CD4-positive, alpha-beta T cell (primary cell): ENCODE data around the gene FGD5. TPM values are rescaled to one million over a fixed set of nuclear protein-coding genes. Genes with fewer than 3 reads are reported as not detected.

Experiments used
- ATAC-seq: fragments of 200-7000 bp; cut with Tn5 transposase; one replicate; pipeline ENCODE4 v1.10.0; 2022; ENCODE audit warnings: mild to moderate bottlenecking; ENCODE audit not compliant: poor library complexity
- CTCF ChIA-PET: fragments of 350-600 bp; sonication (Branson Sonifier 250); formaldehyde crosslinking; loops from one replicate; lab custom pipeline; 2021; ENCODE audit warnings: antibody characterized with exemption, inconsistent platforms; lab: Charles Lee
- POLR2A ChIA-PET: fragments of 350-600 bp; sonication (Branson Sonifier 250); formaldehyde crosslinking; loops from one replicate; lab custom pipeline; 2021; ENCODE audit warnings: antibody characterized with exemption, inconsistent platforms; lab: Charles Lee
- DNase-seq, 14 experiments: peaks; one replicate each; pipeline ENCODE4 v3.0.0-alpha.2; 2013 to 2020; ENCODE audit warnings: mixed read lengths in 2 of 14
- H3K27ac ChIP-seq, 2 donors: one replicate each; pipeline versions ENCODE4 v1.5.1 to v1.7.0; 2013; ENCODE audit warnings: low read length in 2 of 2, low read depth in 1 of 2, mild to moderate bottlenecking in 1 of 2
- H3K27me3 ChIP-seq, 2 experiments: 1 replicate in 1 of 2; 2 replicates in 1 of 2; pipeline versions ENCODE4 v1.6.1 to v1.7.0; 2013; ENCODE audit warnings: low read length in 2 of 2, control low read depth in 1 of 2, mild to moderate bottlenecking in 1 of 2, moderate library complexity in 1 of 2; ENCODE audit not compliant: insufficient read depth in 2 of 2, control insufficient read depth in 1 of 2
- H3K36me3 ChIP-seq: one replicate; pipeline ENCODE4 v1.6.1; 2013; ENCODE audit warnings: low read length, control low read depth; ENCODE audit not compliant: insufficient read depth
- H3K4me1 ChIP-seq: one replicate; pipeline ENCODE4 v1.6.1; 2013; ENCODE audit warnings: low read length, control low read depth; ENCODE audit not compliant: insufficient read depth
- H3K4me3 ChIP-seq: one replicate; pipeline ENCODE4 v1.5.1; 2013; ENCODE audit warnings: mild to moderate bottlenecking, low read length, moderate library complexity
- H3K9me3 ChIP-seq, 2 experiments: 1 replicate in 1 of 2; 2 replicates in 1 of 2; pipeline versions ENCODE4 v1.6.1 to v1.7.0; 2013; ENCODE audit warnings: low read length in 2 of 2, mild to moderate bottlenecking in 2 of 2, control low read depth in 1 of 2, moderate library complexity in 1 of 2; ENCODE audit not compliant: control insufficient read depth in 1 of 2, insufficient read depth in 1 of 2
- H3K27ac Mint-ChIP-seq: one replicate; pipeline ENCODE4 v1.8.0; 2020; ENCODE audit warnings: mixed read lengths
- H3K27me3 Mint-ChIP-seq: one replicate; pipeline ENCODE4 v1.8.0; 2021; ENCODE audit warnings: mixed read lengths
- H3K36me3 Mint-ChIP-seq: one replicate; pipeline ENCODE4 v1.8.0; 2021; ENCODE audit warnings: low read depth, mixed read lengths
- H3K4me1 Mint-ChIP-seq: one replicate; pipeline ENCODE4 v1.8.0; 2021; ENCODE audit warnings: low read depth, mixed read lengths
- H3K4me3 Mint-ChIP-seq: one replicate; pipeline ENCODE4 v1.8.0; 2020; ENCODE audit warnings: mild to moderate bottlenecking, mixed read lengths
- H3K9me3 Mint-ChIP-seq: one replicate; pipeline ENCODE4 v1.8.0; 2020; ENCODE audit warnings: mixed read lengths
- intact Hi-C, 2 experiments: fragments of 100-400 bp; cut with DNase I in 1 of 2; cut with micrococcal nuclease in 1 of 2; formaldehyde crosslinking; loops; one replicate each; pipeline versions ENCODE4 v1.15.1 to v1.9.0; 2023 to 2025; cut with DNase I, micrococcal nuclease
- total RNA-seq, 174 experiments: library from RNA in 2 of 174; stranded (reverse) in 2 of 174; gene quantifications; one replicate each; pipeline ENCODE4 v1.2.3 and lab custom pipeline; 2021 to 2026
- TF ChIP-seq, protein P1 (sequence below): fragments of 200-600 bp; IDR thresholded peaks from one replicate; pipeline ENCODE4 v1.8.0; 2022; ENCODE audit warnings: antibody characterized with exemption, mild to moderate bottlenecking

The FGD5 gene
- total RNA-seq, 2 experiments from 2014 or later: not detected

DNA sequence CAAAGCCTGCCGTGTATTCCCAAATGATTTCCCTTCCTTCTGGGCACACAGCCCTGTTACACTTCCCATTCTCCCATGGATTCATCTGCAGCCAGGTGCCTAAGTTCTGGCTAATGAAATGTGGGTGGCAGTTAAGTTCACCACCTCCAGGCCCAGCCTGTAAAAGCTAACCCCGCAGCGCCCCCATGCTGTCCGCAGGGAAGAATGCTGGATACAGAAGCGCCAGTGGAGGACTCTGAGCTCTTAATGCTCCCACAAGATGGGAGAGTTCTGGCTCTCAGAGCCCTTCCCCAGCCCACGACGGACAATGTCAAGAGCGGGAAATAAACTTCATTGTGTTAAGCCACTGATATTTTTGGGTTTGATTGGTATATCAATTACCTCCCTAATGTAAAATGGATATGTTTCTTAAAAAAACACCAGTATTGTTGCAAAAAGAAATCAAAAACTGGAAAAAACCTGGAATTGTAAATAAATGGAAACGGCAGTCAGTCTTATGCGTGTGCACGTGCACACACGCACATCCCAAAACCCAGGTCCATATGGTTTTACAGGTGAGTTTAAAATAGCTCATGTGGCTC, 37.7 kb upstream of the FGD5 start:
- H3K27me3 ChIP-seq: peaks cover 0 to 3% of the 10 kb centered on the region in 2 experiments
- Mint-ChIP-seq H3K4me3 (no peak overlapping the region), H3K9me3 (no peaks in the 10 kb centered on the region), H3K4me1 (no peaks in the 10 kb centered on the region), H3K27me3 (peaks cover 9% of the 10 kb centered on the region), H3K36me3 (no peaks in the 10 kb centered on the region), H3K27ac (no peak overlapping the region)
- no peak overlapping the region for H3K4me3 ChIP-seq
- ChIA-PET CTCF (no interaction called here), POLR2A (no interaction called here)
- no peaks in the 10 kb centered on the region for H3K36me3 ChIP-seq
- no peaks in the 10 kb centered on the region for H3K4me1 ChIP-seq
- ATAC-seq (no peak), DNase-seq (peak in 3 of 14 experiments; percentile 11 to 35 (median 30))
- H3K27ac ChIP-seq: no peak overlapping the region
- TF ChIP-seq, protein P1, sequence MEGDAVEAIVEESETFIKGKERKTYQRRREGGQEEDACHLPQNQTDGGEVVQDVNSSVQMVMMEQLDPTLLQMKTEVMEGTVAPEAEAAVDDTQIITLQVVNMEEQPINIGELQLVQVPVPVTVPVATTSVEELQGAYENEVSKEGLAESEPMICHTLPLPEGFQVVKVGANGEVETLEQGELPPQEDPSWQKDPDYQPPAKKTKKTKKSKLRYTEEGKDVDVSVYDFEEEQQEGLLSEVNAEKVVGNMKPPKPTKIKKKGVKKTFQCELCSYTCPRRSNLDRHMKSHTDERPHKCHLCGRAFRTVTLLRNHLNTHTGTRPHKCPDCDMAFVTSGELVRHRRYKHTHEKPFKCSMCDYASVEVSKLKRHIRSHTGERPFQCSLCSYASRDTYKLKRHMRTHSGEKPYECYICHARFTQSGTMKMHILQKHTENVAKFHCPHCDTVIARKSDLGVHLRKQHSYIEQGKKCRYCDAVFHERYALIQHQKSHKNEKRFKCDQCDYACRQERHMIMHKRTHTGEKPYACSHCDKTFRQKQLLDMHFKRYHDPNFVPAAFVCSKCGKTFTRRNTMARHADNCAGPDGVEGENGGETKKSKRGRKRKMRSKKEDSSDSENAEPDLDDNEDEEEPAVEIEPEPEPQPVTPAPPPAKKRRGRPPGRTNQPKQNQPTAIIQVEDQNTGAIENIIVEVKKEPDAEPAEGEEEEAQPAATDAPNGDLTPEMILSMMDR: no peak
- intact Hi-C loops: no loop called here
- H3K9me3 ChIP-seq: peaks cover 0 to 8% of the 10 kb centered on the region in 2 experiments

DNA sequence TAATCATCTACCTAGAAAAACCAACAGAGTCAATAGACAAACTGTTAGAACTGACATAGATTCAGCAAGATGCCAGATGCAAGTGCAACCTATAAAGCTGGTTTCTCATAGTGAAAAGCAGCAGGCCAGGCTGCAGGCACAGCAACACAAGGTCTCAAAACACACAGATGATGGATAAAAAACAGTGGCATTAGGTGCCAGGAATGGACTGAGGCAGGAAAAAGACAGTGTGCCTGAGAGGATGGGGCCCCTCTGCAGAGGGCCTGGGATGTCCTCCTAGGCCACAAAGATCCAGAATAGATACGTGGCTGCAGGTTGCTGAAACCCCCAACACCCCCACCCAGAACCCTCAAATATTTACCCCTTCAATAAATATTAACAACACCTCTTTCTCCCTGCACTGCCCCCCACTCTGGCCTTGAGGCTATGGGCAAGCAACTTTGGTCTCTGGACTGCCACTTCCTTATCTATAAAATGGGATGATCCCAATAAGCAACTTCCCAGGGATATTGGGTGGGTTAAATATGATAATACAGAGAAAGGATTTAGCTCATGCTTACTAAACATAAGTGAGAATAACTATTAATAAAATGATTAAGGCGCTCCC, 35.2 kb upstream of the FGD5 start:
- H3K27me3 ChIP-seq: no peaks in the 10 kb centered on the region
- H3K27ac ChIP-seq: no peak overlapping the region
- POLR2A ChIA-PET: no interaction called here
- no peak overlapping the region for H3K27ac Mint-ChIP-seq
- no peak for ATAC-seq
- H3K27me3 Mint-ChIP-seq: peaks cover 17% of the 10 kb centered on the region
- no peaks in the 10 kb centered on the region for H3K36me3 ChIP-seq
- H3K4me3 ChIP-seq: no peak overlapping the region
- peaks cover 0 to 2% of the 10 kb centered on the region in 2 experiments for H3K9me3 ChIP-seq
- H3K4me3 Mint-ChIP-seq: no peak overlapping the region
- no peaks in the 10 kb centered on the region for H3K4me1 ChIP-seq
- H3K4me1 Mint-ChIP-seq: no peaks in the 10 kb centered on the region
- intact Hi-C loops: no loop called here
- no peaks in the 10 kb centered on the region for H3K9me3 Mint-ChIP-seq
- CTCF ChIA-PET: no interaction called here
- TF ChIP-seq, protein P1: no peak
- DNase-seq: no peak
- H3K36me3 Mint-ChIP-seq: no peaks in the 10 kb centered on the region

DNA sequence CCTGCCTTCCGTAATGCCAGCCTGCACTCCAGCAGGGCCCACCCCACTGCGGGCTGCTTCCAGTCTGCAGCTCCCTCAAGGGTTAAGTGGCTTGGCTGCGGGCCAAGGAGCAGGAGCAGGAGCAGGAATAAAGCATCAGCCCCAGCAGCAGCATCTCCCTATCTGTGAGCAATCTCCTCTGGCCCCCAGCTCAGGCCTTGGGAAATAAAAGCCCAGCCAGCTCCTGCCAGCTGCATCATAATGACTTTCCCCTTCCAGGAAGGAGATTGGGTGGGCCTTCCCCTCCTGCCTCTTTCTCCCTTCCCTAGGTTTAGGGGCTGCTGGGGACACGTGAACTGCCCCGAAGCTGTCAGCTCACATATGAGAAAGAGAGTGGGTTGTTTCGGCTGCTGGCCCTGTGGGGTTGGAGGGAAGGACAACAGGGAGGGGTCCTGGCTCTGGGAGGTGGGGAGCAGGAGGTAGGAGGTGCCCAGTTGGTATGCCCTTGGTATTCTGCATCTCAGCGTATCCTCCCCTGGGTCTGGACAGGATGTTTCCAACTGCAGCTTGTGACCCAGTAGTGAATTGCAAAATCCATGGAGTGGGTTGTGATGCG, 34.6 kb upstream of the FGD5 start:
- H3K4me3 ChIP-seq: no peak overlapping the region
- H3K27ac ChIP-seq: no peak overlapping the region
- POLR2A ChIA-PET: no interaction called here
- H3K36me3 ChIP-seq: no peaks in the 10 kb centered on the region
- intact Hi-C loops: no loop called here
- Mint-ChIP-seq H3K36me3 (no peaks in the 10 kb centered on the region), H3K4me3 (no peak overlapping the region), H3K4me1 (no peaks in the 10 kb centered on the region), H3K9me3 (no peaks in the 10 kb centered on the region), H3K27ac (no peak overlapping the region), H3K27me3 (peaks cover 19% of the 10 kb centered on the region)
- no peaks in the 10 kb centered on the region for H3K27me3 ChIP-seq
- ATAC-seq (no peak), DNase-seq (no peak)
- H3K4me1 ChIP-seq: no peaks in the 10 kb centered on the region
- no peaks in the 10 kb centered on the region for H3K9me3 ChIP-seq
- CTCF ChIA-PET: no interaction called here
- TF ChIP-seq, protein P1: no peak
